IMR-90 (cell line): ENCODE data around the gene NT5C.

Experiments used
- BHLHE40 ChIP-seq: fragments of 150-350 bp; IDR thresholded peaks from 2 replicates; pipeline ENCODE4 v1.6.1; 2016; ENCODE audit warnings: mild to moderate bottlenecking, low read depth, low read length
- CHD1 ChIP-seq: IDR thresholded peaks from 2 replicates; pipeline ENCODE4 v1.6.1; 2012; ENCODE audit warnings: low read depth, low read length, improper control_type of control experiment
- CTCF ChIP-seq: conservative IDR thresholded peaks from 2 replicates; pipeline ENCODE4 v1.5.1; 2012; ENCODE audit warnings: mild to moderate bottlenecking, low read depth, low read length, improper control_type of control experiment
- MAFK ChIP-seq: IDR thresholded peaks from 2 replicates; pipeline ENCODE4 v1.6.1; 2012; ENCODE audit warnings: low read depth, low read length, improper control_type of control experiment
- MAZ ChIP-seq: IDR thresholded peaks from 2 replicates; pipeline ENCODE4 v1.6.1; 2012; ENCODE audit warnings: low read depth, mild to moderate bottlenecking, low read length, improper control_type of control experiment, moderate library complexity, borderline replicate concordance
- NFE2L2 ChIP-seq: fragments of 150-350 bp; IDR thresholded peaks from 2 replicates; pipeline ENCODE4 v1.6.1; 2016; ENCODE audit warnings: low read depth, mild to moderate bottlenecking, low read length
- POLR2A ChIP-seq: IDR thresholded peaks from 2 replicates; pipeline ENCODE4 v1.6.1; 2012; ENCODE audit warnings: mild to moderate bottlenecking, low read depth, low read length
- RCOR1 ChIP-seq: IDR thresholded peaks from 2 replicates; pipeline ENCODE4 v1.6.1; 2012; ENCODE audit warnings: mild to moderate bottlenecking, low read length, improper control_type of control experiment; ENCODE audit not compliant: insufficient replicate concordance
- USF2 ChIP-seq: fragments of 150-350 bp; IDR thresholded peaks from 2 replicates; pipeline ENCODE4 v1.6.1; 2017; ENCODE audit warnings: mild to moderate bottlenecking, antibody characterized with exemption, low read length, low read depth

- TF ChIP-seq CTCF: no peak
- TF ChIP-seq BHLHE40: no peak
- no peak for TF ChIP-seq POLR2A
- no peak for TF ChIP-seq USF2
- TF ChIP-seq MAZ: no peak
- TF ChIP-seq NFE2L2: no peak
- no peak for TF ChIP-seq CHD1
- TF ChIP-seq RCOR1: no peak
- no peak for TF ChIP-seq MAFK
These were observed 6.8 kb downstream of the NT5C start for GRCh38 chr17:75124819-75125162.
